SIG-M5 treated with dmso at 0.1 percent for 504 hours (cell line): ENCODE results near the gene DNAJA1.
A peak's percentile ranks its signal among the peaks of the same experiment; 100 is the strongest.

ENCODE experiments used
- DNase-seq: peaks from one replicate; lab custom pipeline; 2025; ENCODE audit not compliant: unreplicated experiment; lab: John Stamatoyannopoulos, UW

DNAJA1 gene

DNA sequence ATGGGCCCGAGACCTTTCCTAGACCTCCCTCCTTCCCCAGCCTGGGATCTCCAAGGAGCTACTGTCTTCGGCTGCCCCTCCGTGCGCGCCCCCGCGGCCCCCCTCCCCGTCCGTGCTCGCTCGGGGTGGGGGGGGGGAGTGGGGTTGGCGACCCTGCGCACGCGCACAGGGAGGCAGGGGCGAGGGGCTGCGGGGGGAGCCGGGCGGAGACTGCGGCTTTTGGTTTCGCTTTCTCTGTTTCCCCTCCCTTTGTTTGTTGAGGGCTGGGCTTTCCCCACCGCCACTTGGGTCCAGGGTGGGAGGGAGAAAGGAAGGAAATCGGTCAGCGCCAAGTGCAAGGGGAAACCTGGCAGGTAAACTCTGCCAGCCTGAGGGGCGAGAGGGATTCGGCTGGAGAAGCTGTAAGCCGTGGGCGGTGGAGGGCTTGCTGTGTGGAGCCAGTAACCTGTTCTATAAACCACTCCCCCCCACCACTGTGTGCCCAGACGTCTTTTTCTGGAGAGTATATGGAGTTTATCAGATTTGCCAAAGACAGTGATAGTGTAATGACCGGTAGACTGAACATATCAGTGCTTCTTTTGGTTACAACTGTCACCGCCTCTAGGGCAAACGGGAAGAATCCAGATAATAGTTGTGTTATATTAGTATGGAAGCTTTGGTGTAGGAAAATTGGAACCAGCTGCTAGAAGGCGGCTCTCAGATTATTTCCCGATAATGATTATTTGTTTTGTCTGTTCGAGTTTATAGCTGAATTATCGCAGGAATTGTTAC is 684 bp downstream of the DNAJA1 start:
- DNase-seq = peak; percentile 42

DNA sequence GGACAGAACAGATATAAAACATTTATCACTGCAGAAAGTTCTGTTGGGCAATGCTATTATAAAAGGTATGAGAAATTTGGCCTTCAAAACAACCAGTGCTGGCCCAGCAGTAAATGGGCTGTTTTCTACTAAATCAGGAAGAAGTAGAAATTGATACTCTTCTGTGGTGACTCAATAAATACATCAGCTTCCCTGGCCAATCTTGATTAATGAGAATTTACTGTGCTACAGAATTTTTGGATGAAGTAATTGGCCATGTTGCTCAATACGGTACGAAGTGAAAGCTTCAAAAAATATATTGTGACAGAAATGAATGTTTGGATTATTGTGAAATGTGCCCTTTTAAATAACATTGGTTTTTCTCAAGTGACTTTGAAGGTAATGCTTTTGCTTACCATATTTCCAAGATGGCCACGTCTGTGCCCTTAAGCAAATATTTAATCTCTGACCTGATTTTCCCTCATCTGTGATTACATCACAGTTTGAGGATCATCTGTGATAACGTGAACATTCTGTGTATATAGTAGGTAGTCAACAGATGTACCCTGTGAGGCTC is 4.2 kb downstream of the DNAJA1 start:
- peak; percentile 68 for DNase-seq

DNA sequence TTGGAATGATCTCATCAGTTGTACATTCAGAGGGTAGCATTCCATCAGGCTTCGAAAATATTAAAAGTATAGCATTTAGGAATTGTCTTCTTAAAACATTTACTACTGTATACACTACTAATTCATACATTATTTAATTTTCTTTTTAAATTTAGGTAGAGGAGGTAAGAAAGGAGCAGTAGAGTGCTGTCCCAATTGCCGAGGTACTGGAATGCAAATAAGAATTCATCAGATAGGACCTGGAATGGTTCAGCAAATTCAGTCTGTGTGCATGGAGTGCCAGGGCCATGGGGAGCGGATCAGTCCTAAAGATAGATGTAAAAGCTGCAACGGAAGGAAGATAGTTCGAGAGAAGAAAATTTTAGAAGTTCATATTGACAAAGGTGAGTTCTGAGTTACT is 5.2 kb downstream of the DNAJA1 start:
- no peak for DNase-seq

- no peak for DNase-seq
Measured at GRCh38 chr9:33032292-33032691, 7.2 kb downstream of the DNAJA1 start.

- DNase-seq = no peak
Measured at GRCh38 chr9:33032865-33033264, 7.8 kb downstream of the DNAJA1 start.

DNA sequence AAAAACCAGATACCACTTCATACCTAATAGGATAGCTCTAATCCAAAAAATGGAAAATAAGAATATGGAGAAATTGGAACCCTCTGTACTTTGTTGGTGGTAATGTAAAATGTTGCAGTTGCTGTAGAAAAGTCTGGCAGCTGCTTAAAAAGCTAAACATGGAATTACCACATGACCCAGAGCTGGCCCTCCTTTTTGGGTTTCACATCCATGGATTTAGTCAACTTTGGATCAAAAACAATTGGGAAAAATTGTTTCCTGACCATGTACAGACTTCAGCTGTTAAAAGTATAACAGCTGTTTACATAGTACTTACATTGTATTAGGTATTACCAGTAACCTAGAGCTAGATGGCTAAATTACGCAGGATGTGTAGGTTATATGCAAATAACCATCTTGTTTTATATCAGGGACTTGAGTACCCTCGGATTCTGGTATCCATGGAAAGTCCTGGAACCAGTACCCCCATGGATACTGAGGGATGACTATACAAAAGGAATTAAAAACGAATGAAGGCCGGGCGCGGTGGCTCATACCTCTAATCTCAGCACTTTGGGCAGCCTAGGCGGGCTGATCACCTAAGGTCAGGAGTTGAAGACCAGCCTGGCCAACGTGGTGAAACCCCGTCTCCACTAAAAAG is 15.8 kb downstream of the DNAJA1 start:
- no peak for DNase-seq

DNA sequence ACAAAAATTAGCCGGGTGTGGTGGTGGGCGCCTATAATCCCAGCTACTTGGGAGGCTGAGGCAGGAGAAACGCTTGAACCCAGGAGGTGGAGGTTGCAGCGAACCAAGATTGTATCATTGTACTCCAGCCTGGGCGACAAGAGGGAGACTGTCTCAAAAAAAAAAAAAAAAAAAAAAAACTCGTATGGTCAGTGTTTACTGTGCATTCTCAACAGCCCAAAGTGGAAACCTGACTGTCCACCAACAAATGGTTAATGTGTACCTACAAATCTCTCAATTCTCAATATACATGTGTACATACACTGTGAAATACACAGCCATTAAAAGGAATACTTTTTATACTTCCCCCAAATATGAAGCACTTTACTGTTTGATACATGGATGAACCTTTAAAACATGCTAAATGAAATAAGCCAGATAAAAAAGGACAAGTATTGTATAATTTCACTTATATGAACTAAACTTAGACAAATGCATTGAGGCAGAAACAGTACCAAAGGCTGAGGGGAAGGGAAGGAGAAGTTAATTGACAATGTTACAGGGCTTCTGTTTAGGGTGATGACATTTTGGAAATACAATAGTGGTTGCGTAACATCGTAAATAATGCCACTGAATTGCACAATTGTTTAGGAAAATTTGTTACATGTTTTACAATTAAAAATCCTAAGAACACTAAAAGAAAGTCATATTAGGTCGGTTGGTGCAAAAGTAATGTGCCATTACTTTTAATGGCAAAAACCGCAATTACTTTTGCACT is 16.5 kb downstream of the DNAJA1 start:
- peak; percentile 64 for DNase-seq

DNA sequence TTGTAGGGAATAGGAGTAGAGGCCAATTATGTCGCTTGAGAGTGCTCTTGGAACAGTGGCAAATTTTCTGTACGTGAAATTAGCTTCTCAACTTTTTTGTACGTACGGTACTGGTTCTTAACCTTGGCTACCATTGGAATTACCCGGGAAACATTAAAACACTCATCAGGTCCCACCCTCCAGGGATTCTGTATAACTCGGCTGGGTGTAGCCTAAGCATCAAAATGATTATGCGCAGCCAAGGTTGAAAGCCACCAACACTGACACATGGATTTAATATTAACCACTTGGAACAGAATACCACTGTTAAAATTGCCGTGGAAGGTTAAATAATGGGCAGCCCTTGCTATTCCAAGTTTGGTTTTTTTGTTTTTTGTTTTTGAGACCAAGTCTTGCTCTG is 17.4 kb downstream of the DNAJA1 start:
- no peak for DNase-seq

DNA sequence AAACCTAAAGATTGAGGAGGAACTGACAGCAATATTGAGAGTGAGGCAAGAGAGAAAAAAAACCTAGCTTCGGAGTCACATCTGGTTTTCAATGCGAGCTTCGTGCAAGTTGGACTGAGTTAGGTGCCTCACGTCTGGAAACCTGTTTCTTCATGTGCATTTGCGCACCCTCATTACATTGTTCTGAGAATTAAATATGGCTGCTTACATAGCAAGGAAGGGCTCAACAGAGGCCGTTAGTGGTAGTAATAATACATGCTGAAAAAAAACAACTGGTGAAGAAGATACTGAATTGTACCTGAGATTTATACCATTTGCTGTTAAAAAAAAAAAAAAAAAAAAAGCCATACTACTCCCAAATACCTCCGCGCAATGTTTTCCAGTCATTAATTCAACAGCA is 18.6 kb downstream of the DNAJA1 start:
- DNase-seq = no peak

- DNase-seq = peak; percentile 67
Measured at GRCh38 chr9:33044162-33044673, 19.1 kb downstream of the DNAJA1 start.

DNA sequence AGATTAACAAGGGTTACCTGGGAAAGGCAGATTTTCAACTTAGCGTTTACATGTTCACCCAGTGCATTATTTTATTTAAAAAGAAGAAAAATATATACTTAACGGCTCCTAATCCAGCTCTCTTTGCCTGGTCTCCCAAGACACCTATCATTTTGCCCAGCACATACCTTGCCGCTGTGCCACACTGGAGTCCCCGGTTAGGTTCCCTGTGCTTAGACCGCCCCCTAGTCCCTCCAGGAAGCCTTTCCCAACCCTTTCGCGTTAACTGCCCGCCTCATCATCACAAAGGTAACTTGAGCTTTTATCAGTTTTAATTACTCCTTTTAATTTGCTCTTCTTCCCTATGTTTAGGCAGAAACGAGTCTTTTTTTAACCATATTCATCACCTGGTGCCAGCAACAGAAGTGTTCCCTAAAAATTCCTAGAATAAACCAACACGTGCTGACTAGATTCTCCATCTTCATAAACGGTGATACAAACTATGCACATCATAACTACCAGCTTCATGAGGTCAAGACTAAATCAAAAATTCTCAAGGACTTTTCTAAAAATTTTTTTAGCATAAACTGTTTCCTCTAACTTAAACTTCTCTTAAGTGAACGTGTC is 19.7 kb downstream of the DNAJA1 start:
- DNase-seq = no peak

GRCh38 chr9:33046061-33046460 is 21.0 kb downstream of the DNAJA1 start:
- DNase-seq = no peak

GRCh38 chr9:33048054-33048465 is 23.0 kb downstream of the DNAJA1 start:
- no peak for DNase-seq

DNA sequence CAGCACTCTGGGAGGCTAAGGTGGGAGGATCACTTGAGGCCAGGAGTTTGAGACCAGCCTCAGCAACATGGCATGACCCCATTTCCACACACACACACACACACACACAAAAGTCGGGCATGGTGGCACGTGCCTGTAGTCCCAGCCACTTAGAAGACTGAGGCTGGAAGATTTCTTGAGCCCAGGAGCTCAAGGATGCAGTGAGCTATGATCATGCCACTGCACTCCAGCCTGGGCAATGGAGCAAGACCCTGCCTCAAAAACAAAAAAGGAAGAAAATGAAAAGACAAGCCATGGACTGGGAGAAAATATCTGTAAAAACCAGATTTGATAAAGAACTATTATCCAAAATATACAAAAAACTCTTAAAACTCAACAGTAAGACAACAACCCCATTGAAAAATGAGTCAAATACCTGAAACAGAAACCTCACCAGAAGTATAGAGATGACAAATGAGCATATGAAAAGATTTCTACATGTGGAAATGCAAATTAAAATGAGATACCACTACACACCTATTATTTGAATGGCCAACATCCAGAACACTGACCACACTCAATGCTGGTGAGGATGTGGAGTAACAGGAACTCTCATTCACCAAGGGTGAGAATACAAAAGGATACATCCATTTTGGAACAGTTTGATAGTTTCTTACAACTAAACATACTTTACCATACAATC is 24.7 kb downstream of the DNAJA1 start:
- DNase-seq = no peak

DNA sequence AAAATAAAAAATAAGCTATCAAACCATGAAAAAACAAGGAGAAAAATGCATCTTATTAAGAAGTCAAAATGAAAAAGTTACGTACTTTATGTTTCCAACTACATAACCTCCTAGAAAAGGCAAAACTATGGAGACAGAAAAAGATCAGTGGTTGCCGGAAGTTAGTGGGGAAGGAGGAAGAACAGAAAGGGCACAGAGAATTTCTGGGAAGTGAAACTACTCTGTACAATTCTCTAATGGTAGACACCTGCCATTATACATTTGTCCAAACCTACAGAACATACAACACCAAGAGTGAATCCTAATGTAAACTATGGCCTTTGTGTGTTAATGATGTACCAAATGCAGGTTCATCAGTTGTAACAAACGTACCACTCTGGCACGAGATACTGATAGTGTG is 26.1 kb downstream of the DNAJA1 start:
- DNase-seq = peak; percentile 50

DNA sequence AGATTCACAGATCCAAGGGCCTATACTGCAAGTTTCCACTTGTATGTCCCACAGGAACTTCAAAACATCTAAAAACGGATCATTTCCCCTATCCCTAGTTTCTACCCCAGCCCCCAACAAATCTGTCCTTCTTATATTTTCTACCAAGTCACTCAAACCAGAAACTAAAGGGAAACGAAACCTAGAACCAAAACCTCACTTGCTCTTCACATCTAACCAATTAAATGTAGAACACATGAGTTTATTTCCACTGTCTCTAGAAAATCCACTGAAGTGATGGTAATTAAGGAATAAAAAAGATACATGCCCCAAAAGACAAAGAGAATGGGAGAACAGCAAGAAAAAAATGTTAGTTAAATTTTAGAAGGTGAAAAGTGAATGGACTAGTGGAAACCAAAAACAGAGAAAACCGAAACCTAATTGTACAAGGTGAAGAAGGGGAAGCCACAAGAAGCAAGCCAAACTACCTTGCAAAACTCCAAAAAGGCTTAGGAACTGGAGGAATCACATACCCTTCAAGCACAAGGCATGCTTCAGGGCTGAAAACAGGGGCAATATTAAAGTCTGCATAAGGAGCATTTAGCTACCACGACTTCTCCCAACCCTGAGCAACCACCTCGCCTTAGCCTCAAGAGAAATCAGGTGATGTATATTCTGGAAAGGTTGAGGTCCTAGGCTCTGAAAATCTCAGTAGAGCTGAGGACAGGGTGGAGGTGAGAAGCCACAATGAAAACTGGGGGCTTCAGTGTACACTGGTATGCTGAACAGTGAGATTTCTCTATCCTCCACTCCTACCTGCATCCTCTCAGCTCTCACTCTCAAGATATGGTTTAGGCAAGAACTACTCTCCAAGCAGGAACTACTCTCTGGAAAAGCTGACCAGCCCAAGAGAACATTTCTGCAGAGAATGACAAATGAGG is 40.3 kb downstream of the DNAJA1 start:
- DNase-seq = peak; percentile 72

DNA sequence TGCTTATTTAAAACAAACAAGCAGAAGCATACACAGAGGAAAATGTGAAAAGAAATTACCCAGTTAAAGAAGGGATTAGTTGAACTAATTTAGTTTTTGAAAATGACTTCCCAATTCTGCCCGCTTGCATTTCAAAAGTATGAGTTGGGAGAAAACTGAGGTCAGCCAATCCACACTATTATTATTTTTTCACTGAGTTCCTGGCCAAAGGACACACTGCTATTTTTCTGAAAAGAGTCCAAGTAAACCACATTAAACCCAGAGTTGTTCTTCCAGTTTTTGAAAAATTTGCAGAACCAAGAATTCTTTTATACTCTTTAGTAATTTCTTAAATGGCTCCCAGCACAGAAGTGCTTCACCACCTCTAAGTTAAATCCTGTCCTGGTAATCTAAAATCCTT is 43.9 kb downstream of the DNAJA1 start:
- no peak for DNase-seq

DNA sequence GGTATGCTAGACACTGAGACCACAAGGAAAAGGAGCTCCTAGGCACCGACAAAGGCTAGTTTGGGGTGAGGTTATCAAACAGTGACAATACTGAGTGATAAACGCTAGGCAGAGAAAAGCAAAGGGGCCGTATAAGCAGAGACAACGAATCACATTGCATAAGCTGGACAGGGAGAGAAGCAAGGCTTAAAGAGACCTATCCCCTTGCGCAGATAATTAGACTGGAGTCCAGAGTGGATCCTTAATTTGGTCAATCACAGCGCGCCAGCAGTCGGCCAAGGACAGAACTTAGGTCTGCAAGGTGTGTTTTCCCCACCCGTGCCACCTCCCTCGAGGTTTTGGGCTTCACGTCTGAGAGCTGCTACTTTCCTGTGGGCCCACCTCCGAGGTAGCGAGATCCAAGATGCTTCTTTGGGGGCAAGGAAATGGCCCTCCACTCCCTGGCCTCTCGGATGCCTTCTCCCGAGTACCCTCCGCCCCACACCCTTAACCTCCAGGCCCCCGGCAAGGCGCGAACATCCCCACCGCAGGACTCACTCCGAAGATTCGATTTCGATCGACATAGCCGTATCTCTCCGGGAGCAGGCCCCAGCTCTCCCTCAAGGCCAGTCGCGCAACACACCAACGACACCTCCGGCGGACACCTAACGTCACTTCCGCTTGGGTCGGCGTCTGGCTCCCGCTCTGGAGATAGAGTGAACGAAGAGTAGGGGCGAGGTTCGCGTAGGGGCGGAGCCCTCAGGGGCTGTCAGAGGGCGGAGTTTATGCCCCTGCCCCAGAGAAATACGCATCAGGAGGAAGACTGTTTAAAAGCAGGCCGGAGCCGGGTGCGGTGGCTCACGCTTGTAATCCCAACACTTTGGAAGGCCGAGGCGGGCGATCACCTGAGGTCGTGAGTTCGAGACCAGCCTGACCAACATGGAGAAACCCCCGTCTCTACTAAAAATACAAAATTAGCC is 51.3 kb downstream of the DNAJA1 start, which contains the start of gene SMU1:
Gene SMU1, minus strand, starts transcription at position 629 of the 959 bp plus-strand sequence. Its CDS starts 66 bp downstream, at position 563.
- DNase-seq = peak; percentile 97
